ENCODE data around the gene CCL23.

Gene CCL23

GRCh38 chr17:36017799-36018198 lies at the start of gene CCL23:
Gene CCL23, minus strand, starts transcription at chr17:36017972. Its CDS starts 75 bp downstream, at chr17:36017897.
- DNase-seq (ENCODE audit: low read depth) = no peak
- no peak within 1 kb of the TSS for H3K4me3 ChIP-seq (replicated peaks; ENCODE audit: low read depth, low read length)
- no peak for TF ChIP-seq CTCF (IDR thresholded peaks at IDR 0.05; ENCODE audit: low read length, missing control alignments)

GRCh38 chr17:36066365-36066985 lies 48.7 kb upstream of the CCL23 start:
- DNase-seq (ENCODE audit: low read depth) = no peak
- no peak overlapping the region for H3K4me3 ChIP-seq (replicated peaks; ENCODE audit: low read depth, low read length)
- no peak for TF ChIP-seq CTCF (IDR thresholded peaks at IDR 0.05; ENCODE audit: low read length, missing control alignments)

- no peak for TF ChIP-seq CTCF (IDR thresholded peaks at IDR 0.05; ENCODE audit: low read length, missing control alignments)
- no peak within 1 kb of the TSS for H3K4me3 ChIP-seq (replicated peaks; ENCODE audit: low read depth, low read length)
- DNase-seq (ENCODE audit: low read depth) = no peak
These were observed 46.2 kb upstream of the CCL23 start, which contains the start of gene CCL18 for GRCh38 chr17:36063786-36064541. Gene CCL18, plus strand, starts transcription at chr17:36064272. Its CDS starts 71 bp downstream, at chr17:36064343.

- no peak for TF ChIP-seq CTCF (IDR thresholded peaks at IDR 0.05; ENCODE audit: low read length, missing control alignments)
These were observed 43.0 kb upstream of the CCL23 start for GRCh38 chr17:36060816-36061215.

GRCh38 chr17:36059406-36059805 lies 41.6 kb upstream of the CCL23 start:
- no peak for TF ChIP-seq CTCF (IDR thresholded peaks at IDR 0.05; ENCODE audit: low read length, missing control alignments)

More at GRCh38 chr17:36060816-36061215, 43.0 kb upstream of the CCL23 start:
- H3K4me3 ChIP-seq (replicated peaks; ENCODE audit: low read depth, low read length) = no peak overlapping the region
- no peak for DNase-seq (ENCODE audit: low read depth)

GRCh38 chr17:36057911-36058310 lies 40.1 kb upstream of the CCL23 start:
- no peak for TF ChIP-seq CTCF (IDR thresholded peaks at IDR 0.05; ENCODE audit: low read length, missing control alignments)
- H3K4me3 ChIP-seq (replicated peaks; ENCODE audit: low read depth, low read length) = no peak overlapping the region
- no peak for DNase-seq (ENCODE audit: low read depth)

More at GRCh38 chr17:36059406-36059805, 41.6 kb upstream of the CCL23 start:
- DNase-seq (ENCODE audit: low read depth) = no peak
- H3K4me3 ChIP-seq (replicated peaks; ENCODE audit: low read depth, low read length) = no peak overlapping the region

Data from fibroblast of pulmonary artery (primary cell).